NCI-H146 treated with DMSO at 0.1 percent for 48 hours (cell line): ENCODE results near the gene OR2C1.
A peak's percentile ranks its signal among the peaks of the same experiment; 100 is the strongest.

Experiments
- DNase-seq: peaks from one replicate; lab custom pipeline; 2025; ENCODE audit not compliant: unreplicated experiment; lab: John Stamatoyannopoulos, UW

OR2C1 gene

GRCh38 chr16:3355589-3355988 lies at the start of gene OR2C1:
Gene OR2C1, plus strand, starts transcription at chr16:3355889. Its CDS starts 52 bp downstream, at chr16:3355941.
- DNase-seq, result no peak

- DNase-seq, result no peak
Measured at GRCh38 chr16:3306078-3306477, 49.6 kb upstream of the OR2C1 start.

GRCh38 chr16:3311496-3311895 lies 44.2 kb upstream of the OR2C1 start:
- no peak for DNase-seq

GRCh38 chr16:3317315-3317999 lies 38.2 kb upstream of the OR2C1 start:
- DNase-seq, result no peak

- DNase-seq, result no peak
Measured at GRCh38 chr16:3321816-3322215, 33.9 kb upstream of the OR2C1 start.

- DNase-seq, result no peak
Measured at GRCh38 chr16:3327514-3327913, 28.2 kb upstream of the OR2C1 start.

- DNase-seq, result no peak
Measured at GRCh38 chr16:3328104-3328503, 27.6 kb upstream of the OR2C1 start.

GRCh38 chr16:3328643-3329042 lies 27.0 kb upstream of the OR2C1 start:
- DNase-seq, result no peak

GRCh38 chr16:3346041-3346440 lies 9.6 kb upstream of the OR2C1 start:
- DNase-seq, result no peak

- DNase-seq, result no peak
Measured at GRCh38 chr16:3347586-3347985, 8.1 kb upstream of the OR2C1 start.

- DNase-seq, result no peak
Measured at GRCh38 chr16:3348547-3349167, 7.0 kb upstream of the OR2C1 start.

GRCh38 chr16:3349175-3349574 lies 6.5 kb upstream of the OR2C1 start:
- DNase-seq, result no peak

- peak; percentile 13 for DNase-seq
Measured at GRCh38 chr16:3356118-3356517, 429 bp downstream of the OR2C1 start.

- DNase-seq, result no peak
Measured at GRCh38 chr16:3358871-3359270, 3.2 kb downstream of the OR2C1 start.

GRCh38 chr16:3362931-3363330 lies 7.2 kb downstream of the OR2C1 start:
- DNase-seq, result no peak

- no peak for DNase-seq
Measured at GRCh38 chr16:3363793-3364192, 8.1 kb downstream of the OR2C1 start.

- DNase-seq, result peak; percentile 87
Measured at GRCh38 chr16:3364774-3365427, 9.2 kb downstream of the OR2C1 start.

- no peak for DNase-seq
Measured at GRCh38 chr16:3369073-3369472, 13.4 kb downstream of the OR2C1 start.

GRCh38 chr16:3375680-3376079 lies 20.0 kb downstream of the OR2C1 start:
- DNase-seq, result no peak

GRCh38 chr16:3377917-3378316 lies 22.2 kb downstream of the OR2C1 start:
- no peak for DNase-seq

GRCh38 chr16:3383045-3383448 lies 27.4 kb downstream of the OR2C1 start:
- no peak for DNase-seq

GRCh38 chr16:3388325-3388724 lies 32.6 kb downstream of the OR2C1 start:
- DNase-seq, result no peak
